ENCODE data around the gene RFX8. TPM values are rescaled to one million over a fixed set of nuclear protein-coding genes. Genes with fewer than 3 reads are reported as not detected.

RFX8 gene
- total RNA-seq, 4 donors from 2014 or later: 1.4 to 6.9 (median 3.9) TPM

GRCh38 chr2:101398116-101398821 is 76.6 kb downstream of the RFX8 start:
- no peak for DNase-seq (ENCODE audit: low spot score in 2 of 2)
- H3K27ac ChIP-seq: no peak overlapping the region
- H3K4me1 ChIP-seq: no peaks in the 10 kb centered on the region
- no peaks in the 10 kb centered on the region for H3K9me3 ChIP-seq
- no peak for TF ChIP-seq EP300 (IDR thresholded peaks at IDR 0.05)
- no peak for TF ChIP-seq POLR2A (IDR thresholded peaks at IDR 0.05)
- TF ChIP-seq, protein P1, sequence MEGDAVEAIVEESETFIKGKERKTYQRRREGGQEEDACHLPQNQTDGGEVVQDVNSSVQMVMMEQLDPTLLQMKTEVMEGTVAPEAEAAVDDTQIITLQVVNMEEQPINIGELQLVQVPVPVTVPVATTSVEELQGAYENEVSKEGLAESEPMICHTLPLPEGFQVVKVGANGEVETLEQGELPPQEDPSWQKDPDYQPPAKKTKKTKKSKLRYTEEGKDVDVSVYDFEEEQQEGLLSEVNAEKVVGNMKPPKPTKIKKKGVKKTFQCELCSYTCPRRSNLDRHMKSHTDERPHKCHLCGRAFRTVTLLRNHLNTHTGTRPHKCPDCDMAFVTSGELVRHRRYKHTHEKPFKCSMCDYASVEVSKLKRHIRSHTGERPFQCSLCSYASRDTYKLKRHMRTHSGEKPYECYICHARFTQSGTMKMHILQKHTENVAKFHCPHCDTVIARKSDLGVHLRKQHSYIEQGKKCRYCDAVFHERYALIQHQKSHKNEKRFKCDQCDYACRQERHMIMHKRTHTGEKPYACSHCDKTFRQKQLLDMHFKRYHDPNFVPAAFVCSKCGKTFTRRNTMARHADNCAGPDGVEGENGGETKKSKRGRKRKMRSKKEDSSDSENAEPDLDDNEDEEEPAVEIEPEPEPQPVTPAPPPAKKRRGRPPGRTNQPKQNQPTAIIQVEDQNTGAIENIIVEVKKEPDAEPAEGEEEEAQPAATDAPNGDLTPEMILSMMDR (IDR thresholded peaks at IDR 0.05): no peak
- no peak overlapping the region for H3K4me3 ChIP-seq
- no peaks in the 10 kb centered on the region for H3K27me3 ChIP-seq
- no peaks in the 10 kb centered on the region for H3K36me3 ChIP-seq
- 74 to 79% methylated on average over 10 of the region's 10 CpGs for WGBS, 2 donors

DNA sequence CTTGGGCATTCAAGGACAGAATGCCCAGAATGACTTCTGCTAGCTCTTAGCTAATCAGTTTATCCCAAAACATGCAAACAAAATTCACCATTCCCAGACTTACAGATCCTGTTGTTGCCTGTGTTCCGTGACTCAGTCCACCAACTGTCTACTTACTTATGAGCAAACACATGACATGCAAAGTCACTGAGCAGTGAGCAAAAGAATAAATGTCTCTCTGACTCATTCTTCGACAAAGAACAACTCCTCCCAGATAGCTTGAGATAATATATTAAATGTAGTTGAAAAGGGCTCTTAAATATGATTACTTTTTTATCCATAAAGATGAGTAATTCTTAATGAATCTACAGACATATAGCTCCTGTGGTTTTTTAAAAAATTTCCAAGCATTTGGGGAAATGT is 78.6 kb downstream of the RFX8 start:
- no peaks in the 10 kb centered on the region for H3K9me3 ChIP-seq
- H3K4me3 ChIP-seq: no peak overlapping the region
- no peaks in the 10 kb centered on the region for H3K4me1 ChIP-seq
- H3K27me3 ChIP-seq: no peaks in the 10 kb centered on the region
- no peak overlapping the region for H3K27ac ChIP-seq
- no peak for DNase-seq (ENCODE audit: low spot score in 2 of 2)
- WGBS, 2 donors: 45 to 59% methylated on average over 2 of the region's 2 CpGs
- H3K36me3 ChIP-seq: no peaks in the 10 kb centered on the region
- no peak for TF ChIP-seq EP300 (IDR thresholded peaks at IDR 0.05)
- TF ChIP-seq, protein P1 (IDR thresholded peaks at IDR 0.05): no peak
- TF ChIP-seq POLR2A (IDR thresholded peaks at IDR 0.05): no peak

- H3K36me3 ChIP-seq: no peaks in the 10 kb centered on the region
- no peak for DNase-seq (ENCODE audit: low spot score in 2 of 2)
- H3K4me1 ChIP-seq: no peaks in the 10 kb centered on the region
- H3K27me3 ChIP-seq: peaks cover 0 to 3% of the 10 kb centered on the region in 2 donors
- H3K27ac ChIP-seq: no peak overlapping the region
- no peak overlapping the region for H3K4me3 ChIP-seq
- no peaks in the 10 kb centered on the region for H3K9me3 ChIP-seq
- TF ChIP-seq, protein P1 (IDR thresholded peaks at IDR 0.05): no peak
- TF ChIP-seq EP300 (IDR thresholded peaks at IDR 0.05) (no peak), POLR2A (IDR thresholded peaks at IDR 0.05) (no peak)
- WGBS, 2 donors: 86 to 87% methylated on average over 6 of the region's 6 CpGs
Observed at GRCh38 chr2:101395545-101396315, 79.2 kb downstream of the RFX8 start.

- WGBS, 2 donors: 59 to 67% methylated on average over 4 of the region's 4 CpGs
Observed at GRCh38 chr2:101388232-101388631, 86.7 kb downstream of the RFX8 start.

More at GRCh38 chr2:101388232-101388631, 86.7 kb downstream of the RFX8 start:
- Histone ChIP-seq H3K36me3 (no peaks in the 10 kb centered on the region), H3K4me3 (no peak overlapping the region), H3K4me1 (peaks cover 0 to 18% (median 4%) of the 10 kb centered on the region in 4 donors), H3K27ac (no peak overlapping the region), H3K27me3 (peaks cover 0 to 64% of the 10 kb centered on the region in 2 donors), H3K9me3 (no peaks in the 10 kb centered on the region)
- DNase-seq (ENCODE audit: low spot score in 2 of 2): no peak
- TF ChIP-seq EP300 (IDR thresholded peaks at IDR 0.05): no peak
- TF ChIP-seq, protein P1 (IDR thresholded peaks at IDR 0.05): no peak
- no peak for TF ChIP-seq POLR2A (IDR thresholded peaks at IDR 0.05)

Data from tibial nerve (tissue), 4 donors.